22Rv1 (cell line): ENCODE results near the gene ZBTB14.

Experiments used
- H3K27ac ChIP-seq: fragments of 450-650 bp; 2 replicates; pipeline ENCODE4 v1.5.1; 2017
- ZFX ChIP-seq: fragments of 450-650 bp; IDR thresholded peaks from 2 replicates; pipeline ENCODE4 v1.6.1; 2017; ENCODE audit warnings: antibody characterized with exemption, borderline replicate concordance
- TF ChIP-seq, protein P1 (sequence below): fragments of 450-650 bp; IDR thresholded peaks from 2 replicates; pipeline ENCODE4 v1.5.1; 2017; ENCODE audit warnings: mild to moderate bottlenecking

The ZBTB14 gene

DNA sequence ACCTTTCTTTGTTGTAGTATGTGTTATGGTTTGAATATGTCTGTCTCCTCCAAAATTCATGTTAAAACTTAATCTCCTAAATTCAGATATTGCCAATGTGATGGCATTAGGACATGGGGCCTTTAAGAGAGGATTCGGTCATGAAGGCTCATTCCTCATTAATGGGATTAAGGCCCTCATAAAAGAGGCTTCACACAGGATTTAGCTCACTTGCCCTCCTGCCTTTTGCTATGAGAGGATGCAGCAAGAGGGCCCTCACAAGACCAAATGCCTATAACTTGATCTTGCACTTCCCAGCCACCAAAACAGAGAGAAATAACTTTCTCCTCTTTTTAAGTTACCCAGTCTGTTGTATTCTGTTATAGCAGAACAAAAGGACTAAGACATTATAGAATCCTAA lies 19.7 kb downstream of the ZBTB14 start:
- H3K27ac ChIP-seq: no peak overlapping the region
- TF ChIP-seq, protein P1, sequence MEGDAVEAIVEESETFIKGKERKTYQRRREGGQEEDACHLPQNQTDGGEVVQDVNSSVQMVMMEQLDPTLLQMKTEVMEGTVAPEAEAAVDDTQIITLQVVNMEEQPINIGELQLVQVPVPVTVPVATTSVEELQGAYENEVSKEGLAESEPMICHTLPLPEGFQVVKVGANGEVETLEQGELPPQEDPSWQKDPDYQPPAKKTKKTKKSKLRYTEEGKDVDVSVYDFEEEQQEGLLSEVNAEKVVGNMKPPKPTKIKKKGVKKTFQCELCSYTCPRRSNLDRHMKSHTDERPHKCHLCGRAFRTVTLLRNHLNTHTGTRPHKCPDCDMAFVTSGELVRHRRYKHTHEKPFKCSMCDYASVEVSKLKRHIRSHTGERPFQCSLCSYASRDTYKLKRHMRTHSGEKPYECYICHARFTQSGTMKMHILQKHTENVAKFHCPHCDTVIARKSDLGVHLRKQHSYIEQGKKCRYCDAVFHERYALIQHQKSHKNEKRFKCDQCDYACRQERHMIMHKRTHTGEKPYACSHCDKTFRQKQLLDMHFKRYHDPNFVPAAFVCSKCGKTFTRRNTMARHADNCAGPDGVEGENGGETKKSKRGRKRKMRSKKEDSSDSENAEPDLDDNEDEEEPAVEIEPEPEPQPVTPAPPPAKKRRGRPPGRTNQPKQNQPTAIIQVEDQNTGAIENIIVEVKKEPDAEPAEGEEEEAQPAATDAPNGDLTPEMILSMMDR: no peak
- TF ChIP-seq ZFX: no peak

DNA sequence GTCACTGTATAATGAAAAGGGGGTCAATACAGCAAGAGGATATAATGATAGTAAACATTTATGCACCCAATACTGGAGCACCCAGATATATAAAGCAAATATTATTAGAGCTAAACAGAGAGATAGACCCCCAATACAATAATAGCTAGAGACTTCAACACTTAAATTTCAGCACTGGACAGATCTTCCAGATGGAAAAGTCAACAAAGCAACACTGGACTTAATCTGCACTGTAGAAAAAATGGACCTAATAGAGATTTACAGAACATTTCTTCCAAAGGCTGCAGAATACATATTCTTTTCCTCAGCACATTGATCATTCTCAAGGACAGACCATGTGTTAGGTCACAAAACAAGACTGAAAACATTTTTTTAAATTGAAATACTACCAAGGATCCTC lies 26.7 kb downstream of the ZBTB14 start:
- no peak for TF ChIP-seq ZFX
- TF ChIP-seq, protein P1: no peak
- no peak overlapping the region for H3K27ac ChIP-seq

DNA sequence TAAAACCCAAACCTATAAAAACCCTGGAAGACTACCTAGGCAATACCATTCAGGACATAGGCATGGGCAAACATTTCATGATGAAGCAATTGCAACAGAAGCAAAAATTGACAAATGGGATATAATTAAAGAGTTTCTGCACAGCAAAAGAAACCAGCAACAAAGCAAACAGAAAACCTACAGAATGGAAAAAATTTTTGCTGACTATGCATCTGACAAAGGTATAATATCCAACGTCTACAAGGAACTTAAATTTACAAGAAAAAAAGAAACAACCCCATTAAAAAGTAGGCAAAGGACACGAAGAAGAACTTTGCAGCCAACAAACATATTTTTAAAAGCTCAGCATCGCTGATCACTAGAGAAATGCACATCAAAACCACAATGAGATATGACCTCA lies 28.8 kb downstream of the ZBTB14 start:
- no peak overlapping the region for H3K27ac ChIP-seq
- TF ChIP-seq ZFX: no peak
- TF ChIP-seq, protein P1: no peak

DNA sequence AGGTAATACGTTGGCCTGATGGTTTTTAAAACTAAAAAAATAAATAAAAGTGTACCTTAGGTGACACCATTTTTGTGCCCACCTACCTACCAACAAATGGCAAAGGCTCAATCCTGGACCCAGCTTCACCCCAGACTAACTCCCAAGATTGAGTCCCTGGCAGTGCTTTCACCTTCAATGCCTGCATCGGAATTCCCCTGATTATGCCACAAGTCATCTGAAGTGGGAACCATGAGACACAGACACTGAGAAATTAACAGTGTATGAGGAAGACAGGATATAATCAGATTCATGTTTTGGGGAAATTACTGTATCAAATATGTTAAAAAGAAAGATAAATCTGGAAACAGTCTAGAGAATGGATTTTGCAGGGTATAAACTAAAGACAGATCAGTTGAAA lies 41.6 kb downstream of the ZBTB14 start:
- H3K27ac ChIP-seq: no peak overlapping the region
- no peak for TF ChIP-seq ZFX
- TF ChIP-seq, protein P1: no peak

DNA sequence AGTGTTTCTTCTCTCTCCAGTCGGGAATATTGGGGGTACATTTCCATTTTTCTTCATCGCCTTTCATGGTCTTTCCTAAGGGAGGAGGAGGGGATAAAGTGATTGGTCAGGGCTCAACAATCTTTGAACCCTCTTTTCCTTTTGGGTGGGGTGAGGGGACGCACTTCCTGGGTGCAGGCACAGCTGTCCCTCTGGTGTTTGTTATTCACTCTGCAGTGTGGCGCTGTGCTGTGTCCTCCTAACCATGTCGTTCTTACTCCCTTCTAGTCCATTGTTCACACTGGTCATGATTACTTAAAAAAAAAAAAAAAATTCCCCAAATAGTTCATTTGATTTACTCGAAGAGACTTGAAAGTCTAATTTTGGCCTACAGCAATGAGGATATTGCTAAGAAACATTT lies 44.4 kb downstream of the ZBTB14 start:
- H3K27ac ChIP-seq: no peak overlapping the region
- TF ChIP-seq, protein P1: no peak
- no peak for TF ChIP-seq ZFX

DNA sequence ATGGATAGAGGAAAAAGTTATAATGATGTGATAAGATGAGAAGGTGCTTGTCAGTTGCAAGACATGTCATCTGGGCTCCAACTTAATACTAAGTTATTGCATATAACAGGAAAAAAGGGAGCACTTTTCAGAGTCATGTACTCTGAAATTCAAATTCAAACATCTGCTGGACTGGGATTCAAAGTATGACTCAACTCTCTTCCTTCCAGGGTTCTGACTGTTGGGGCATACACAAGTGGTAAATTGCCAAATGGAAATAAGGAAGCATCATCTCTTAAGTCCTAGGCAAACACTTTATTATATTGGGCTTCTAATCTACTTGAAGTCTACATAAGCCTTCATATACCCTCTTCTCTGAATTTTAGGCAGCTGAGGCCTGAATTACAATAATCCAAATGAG lies 44.9 kb downstream of the ZBTB14 start:
- no peak overlapping the region for H3K27ac ChIP-seq
- TF ChIP-seq ZFX: no peak
- TF ChIP-seq, protein P1: no peak

DNA sequence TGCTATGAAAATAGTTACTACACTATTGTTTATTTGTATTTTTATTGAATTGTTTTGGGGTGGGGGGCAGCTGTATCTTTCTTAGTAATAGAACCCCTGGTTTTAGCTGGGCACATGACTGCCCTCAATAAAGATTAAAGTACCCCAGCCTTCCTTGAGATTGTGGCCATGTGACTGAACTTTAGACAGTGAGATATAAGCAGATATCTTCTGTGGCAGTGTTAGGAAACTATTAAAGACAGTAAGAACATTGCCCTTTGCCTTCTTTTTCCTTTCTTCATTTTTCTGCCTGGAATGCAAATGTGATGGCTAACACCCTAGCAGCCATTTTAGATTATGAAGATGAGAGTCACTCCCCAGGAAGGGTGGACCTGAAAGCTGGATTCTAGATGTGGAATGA lies 50.6 kb downstream of the ZBTB14 start:
- no peak overlapping the region for H3K27ac ChIP-seq
- no peak for TF ChIP-seq ZFX
- TF ChIP-seq, protein P1: no peak
